Ovary (tissue), 3 donors: ENCODE results near the gene ADGRV1.

ENCODE experiments used
- CTCF ChIP-seq, 3 donors: fragments of 450-650 bp in 2 of 3; fragments of 200-600 bp in 1 of 3; IDR thresholded peaks; one replicate each; pipeline versions ENCODE4 v1.5.1 to v1.8.0; 2016 to 2022; ENCODE audit warnings: antibody characterized with exemption in 3 of 3, mild to moderate bottlenecking in 1 of 3
- EP300 ChIP-seq: sonication (generic); formaldehyde crosslinking; IDR thresholded peaks from one replicate; pipeline ENCODE4 v1.6.1; 2017; ENCODE audit warnings: antibody characterized with exemption
- donor health status: DM: no; HTN: no; CAD: no.

- no peak for TF ChIP-seq EP300
- TF ChIP-seq CTCF (IDR thresholded peaks at IDR 0.05) = no peak
Measured at GRCh38 chr5:91072881-91073280, 514.3 kb downstream of the ADGRV1 start.
